AG09309 (cell line): Measurements from ENCODE around the gene ZFC3H1.

Experiments
- DNase-seq: peaks from one replicate; pipeline ENCODE4 v3.0.0-alpha.2; 2010; ENCODE audit warnings: low read depth
- H3K4me3 ChIP-seq: 2 replicates; pipeline ENCODE4 v1.5.1; 2011; ENCODE audit warnings: mild to moderate bottlenecking, low read depth, low read length, moderate library complexity; ENCODE audit not compliant: control insufficient read depth
- TF ChIP-seq, protein P1 (sequence below): IDR thresholded peaks from 2 replicates; pipeline ENCODE4 v1.5.1; 2011; ENCODE audit warnings: mild to moderate bottlenecking, low read depth, low read length, inconsistent platforms; ENCODE audit not compliant: insufficient read depth, control insufficient read depth; ENCODE audit errors: missing control alignments

Gene ZFC3H1

DNA sequence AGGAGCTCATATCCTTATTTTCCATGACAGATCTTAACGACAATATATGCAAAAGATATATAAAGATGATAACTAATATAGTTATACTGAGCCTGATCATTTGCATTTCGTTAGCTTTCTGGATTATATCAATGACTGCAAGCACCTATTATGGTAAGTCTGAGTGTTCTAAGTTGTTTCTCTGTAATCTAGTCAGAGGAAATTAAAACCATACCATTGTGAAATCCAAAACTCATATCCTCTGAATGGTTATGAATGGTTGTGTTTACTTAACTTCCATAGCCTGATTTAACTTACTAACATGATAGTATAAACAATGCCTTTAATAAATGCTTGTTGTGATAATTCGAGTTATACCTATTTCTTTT is 23.0 kb upstream of the ZFC3H1 start:
- TF ChIP-seq, protein P1, sequence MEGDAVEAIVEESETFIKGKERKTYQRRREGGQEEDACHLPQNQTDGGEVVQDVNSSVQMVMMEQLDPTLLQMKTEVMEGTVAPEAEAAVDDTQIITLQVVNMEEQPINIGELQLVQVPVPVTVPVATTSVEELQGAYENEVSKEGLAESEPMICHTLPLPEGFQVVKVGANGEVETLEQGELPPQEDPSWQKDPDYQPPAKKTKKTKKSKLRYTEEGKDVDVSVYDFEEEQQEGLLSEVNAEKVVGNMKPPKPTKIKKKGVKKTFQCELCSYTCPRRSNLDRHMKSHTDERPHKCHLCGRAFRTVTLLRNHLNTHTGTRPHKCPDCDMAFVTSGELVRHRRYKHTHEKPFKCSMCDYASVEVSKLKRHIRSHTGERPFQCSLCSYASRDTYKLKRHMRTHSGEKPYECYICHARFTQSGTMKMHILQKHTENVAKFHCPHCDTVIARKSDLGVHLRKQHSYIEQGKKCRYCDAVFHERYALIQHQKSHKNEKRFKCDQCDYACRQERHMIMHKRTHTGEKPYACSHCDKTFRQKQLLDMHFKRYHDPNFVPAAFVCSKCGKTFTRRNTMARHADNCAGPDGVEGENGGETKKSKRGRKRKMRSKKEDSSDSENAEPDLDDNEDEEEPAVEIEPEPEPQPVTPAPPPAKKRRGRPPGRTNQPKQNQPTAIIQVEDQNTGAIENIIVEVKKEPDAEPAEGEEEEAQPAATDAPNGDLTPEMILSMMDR, result no peak
- no peak for DNase-seq
- H3K4me3 ChIP-seq, result peak overlapping the region; percentile 70

DNA sequence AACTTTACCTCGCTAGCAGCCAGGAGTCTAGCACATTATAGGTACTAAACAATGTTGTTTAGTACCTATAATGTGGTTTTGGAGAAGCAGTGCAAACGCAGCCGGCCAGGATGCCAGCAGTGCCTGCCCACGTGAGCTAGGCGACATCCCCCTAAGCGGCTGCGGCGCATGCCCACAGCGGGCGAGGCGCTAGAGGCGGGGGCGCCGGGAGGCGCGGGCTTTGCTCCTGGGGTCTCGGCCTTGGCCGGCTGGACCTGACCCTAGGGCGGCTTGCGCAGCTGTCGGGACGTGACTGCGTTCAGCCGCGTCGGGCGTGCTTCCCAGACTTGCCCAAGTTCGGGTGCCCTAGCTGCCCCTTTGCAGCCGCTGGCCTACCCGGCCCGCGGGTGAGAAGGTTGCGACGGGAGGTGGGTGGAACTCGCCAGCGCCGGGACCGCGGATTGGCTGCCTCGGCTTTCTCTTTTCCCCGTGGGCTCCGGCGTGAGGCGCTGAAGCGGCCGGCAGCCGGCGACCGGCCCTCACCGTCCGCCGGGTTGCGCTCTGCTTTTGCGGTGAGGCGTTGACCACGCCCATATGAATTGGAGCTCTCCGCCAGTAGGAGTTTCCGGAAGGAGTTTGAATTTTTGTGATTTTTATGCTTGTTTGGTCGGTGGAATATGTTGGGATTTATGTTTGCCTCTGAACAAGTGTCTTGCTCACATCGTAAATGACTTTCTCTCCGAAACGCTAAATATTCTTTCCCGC is 22.4 kb upstream of the ZFC3H1 start, which contains the start of gene TMEM19:
TSS of gene TMEM19 (plus strand) at position 169 of the 744 bp plus-strand sequence. CDS start 599 bp downstream, outside the sequence.
- no peak for DNase-seq
- TF ChIP-seq, protein P1, result peak; percentile 24
- H3K4me3 ChIP-seq, result peak within 1 kb of the TSS; percentile 70

DNA sequence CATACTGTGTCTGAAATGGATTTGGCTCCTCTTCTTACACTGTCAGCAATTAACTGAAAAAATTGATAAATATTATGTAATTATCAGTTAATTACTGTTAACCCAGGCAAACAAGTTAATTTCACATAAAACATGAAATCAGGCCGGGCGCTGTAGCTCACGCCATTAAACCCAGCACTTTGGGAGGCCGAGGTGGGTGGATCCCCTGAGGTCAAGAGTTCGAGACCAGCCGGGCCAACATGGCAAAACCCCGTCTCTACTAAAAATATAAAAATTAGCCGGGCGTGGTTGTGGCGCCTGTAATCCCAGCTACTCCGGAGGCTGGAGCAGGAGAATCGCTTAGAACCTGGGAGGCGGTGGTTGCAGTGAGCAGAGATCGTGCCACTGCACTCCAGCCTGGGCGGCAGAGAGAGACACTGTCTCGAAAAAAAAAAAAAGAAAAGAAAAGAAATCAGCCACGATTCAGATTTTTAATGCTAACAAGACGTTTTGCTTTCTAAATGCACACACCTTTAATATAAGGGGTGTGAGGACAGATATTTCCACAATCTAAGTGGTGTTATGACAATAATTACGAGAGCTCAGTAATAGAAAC is 21.8 kb upstream of the ZFC3H1 start:
- no peak for DNase-seq
- H3K4me3 ChIP-seq, result peak overlapping the region; percentile 70
- TF ChIP-seq, protein P1, result no peak

DNA sequence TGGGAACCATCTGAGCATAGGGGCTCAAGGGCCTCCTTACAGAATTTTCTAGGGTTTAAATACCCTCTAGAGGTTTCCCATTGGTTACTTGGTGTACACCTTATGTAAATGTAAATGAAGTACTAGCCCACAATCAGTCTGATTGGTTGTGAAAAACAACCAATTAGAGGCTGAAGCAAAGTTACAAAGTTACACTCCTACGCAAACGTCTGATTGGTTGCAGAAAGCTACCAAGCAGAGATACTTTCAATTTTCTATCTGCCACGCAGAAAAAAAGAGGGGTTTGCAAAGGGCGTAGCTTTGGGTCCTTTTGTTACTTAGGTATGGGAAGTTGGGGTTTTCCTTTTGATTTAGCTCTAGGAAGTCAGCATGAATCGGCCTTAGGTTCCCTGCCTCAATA is 20.4 kb upstream of the ZFC3H1 start:
- H3K4me3 ChIP-seq, result no peak overlapping the region
- TF ChIP-seq, protein P1, result no peak
- no peak for DNase-seq

DNA sequence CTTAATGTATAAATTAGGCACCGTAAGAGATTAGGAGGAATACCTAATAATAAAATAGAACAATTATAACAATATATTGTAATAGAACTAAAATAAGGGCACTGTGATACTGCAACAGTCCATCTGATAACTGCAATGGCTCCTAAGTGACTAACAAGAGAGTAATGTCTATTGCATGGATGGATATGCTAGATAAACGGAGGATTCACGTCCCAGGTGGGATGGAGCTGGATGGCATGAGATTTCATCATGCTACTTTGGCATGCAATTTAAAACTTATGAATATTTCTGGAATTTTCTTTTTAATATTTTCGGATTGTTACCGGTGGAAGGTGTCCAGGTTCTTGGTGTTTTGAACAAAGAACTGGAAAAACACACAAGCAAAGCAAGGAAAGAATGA is 20.0 kb upstream of the ZFC3H1 start:
- H3K4me3 ChIP-seq, result no peak overlapping the region
- DNase-seq, result no peak
- TF ChIP-seq, protein P1, result no peak

DNA sequence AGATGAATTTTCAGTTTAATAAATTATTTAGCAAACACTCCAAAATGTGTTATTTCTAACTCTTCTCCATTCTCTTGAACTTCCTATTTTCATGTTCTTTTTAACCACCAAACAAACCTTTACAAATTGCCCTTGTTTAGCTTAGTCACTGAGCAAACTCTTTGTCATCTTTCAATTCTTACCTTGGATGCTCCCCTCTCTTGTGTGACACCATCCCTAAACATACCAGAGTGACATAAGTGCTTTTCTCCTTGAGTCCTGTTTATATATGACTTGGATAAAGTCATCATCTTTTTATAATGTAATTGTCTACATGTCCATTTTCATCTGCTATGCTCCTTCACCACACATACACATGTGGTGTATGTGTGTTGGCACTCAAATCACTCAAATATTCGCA is 18.8 kb upstream of the ZFC3H1 start:
- TF ChIP-seq, protein P1, result no peak
- no peak overlapping the region for H3K4me3 ChIP-seq
- DNase-seq, result no peak
